Amniotic epithelial cell (primary cell): ENCODE data around the gene STRBP.
"Not testable (repeated sequence)": the region's sequence is repeated elsewhere in the genome, so short reads cannot be mapped to it uniquely, and the experiment has no call there.

ENCODE experiments used
- DNase-seq: peaks from one replicate; pipeline ENCODE4 v3.0.0-alpha.2; 2010; ENCODE audit warnings: low read depth

Gene STRBP

DNA sequence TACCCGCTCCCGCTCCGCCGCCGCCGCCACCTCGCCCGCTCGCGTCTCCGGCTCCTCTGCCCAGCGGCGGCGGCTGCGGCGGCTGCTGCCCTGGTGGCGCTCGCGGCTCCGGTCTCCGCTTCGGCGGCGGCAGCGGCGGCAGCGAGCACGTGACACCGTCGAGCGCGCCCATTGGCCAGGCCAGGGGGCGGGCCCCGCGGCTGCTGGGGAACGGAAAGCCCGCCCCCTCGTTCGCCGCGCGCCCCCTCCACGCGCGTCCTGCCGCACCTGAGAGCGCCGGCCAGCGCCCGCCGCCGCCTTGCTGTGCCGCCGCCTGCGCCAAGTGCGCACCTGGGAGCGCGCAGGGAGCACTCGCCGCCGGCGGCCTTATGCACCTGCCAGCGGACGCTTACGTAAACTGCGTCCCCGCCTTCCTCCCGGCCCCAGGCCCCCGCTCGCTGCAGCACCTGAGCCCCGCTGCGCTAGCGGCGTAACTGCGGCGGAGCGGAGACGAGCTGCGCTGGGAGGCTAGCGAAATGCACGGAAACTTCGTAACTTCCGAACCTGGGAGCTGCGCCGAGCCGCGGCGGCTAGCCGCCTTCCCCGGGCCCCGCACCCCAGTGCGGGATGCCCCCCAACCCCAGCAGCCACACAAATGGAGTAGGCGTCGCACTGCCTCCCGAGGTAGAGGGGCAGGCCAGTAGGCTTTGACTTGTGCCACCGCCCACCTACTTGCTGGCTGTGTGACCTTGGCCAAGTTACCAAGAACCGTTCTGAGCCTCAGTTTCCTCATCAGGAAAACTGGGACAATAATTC, at the start of gene STRBP:
STRBP (minus strand) TSS at position 122 of the 795 bp plus-strand sequence. CDS start 84,452 bp downstream, outside the sequence.
- peak; percentile 64 for DNase-seq

DNA sequence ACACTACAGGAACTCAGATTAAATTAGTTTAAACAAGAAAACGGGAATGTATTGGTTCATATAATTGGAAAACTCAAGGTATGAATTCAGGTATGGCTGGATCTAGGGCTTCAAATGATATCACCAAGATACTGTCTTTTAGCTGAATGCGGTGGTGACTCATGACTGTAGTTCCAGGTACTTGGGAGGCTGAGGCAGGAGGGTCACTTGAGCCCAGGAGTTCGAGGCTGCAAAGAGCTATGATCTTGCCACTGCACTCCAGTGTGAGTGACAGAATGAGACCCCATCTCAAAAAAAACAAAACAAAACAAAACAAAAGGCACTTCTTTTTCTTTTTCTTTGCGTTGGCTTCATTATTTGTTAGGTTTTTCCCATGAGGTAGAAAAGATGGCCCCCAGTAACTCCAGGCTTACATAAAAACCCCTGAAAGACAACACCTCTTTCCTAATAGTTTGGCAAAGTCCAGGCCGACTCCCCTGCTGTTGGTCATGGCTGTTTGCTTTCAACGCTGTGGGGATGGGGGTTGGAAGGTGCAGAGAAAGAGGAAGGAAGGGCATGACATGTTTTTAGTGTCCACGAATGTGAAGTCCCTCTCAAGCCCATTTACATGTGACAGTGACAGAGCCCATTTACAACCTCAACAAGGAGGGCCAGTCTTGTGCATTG, 47.8 kb upstream of the STRBP start:
- no peak for DNase-seq

DNA sequence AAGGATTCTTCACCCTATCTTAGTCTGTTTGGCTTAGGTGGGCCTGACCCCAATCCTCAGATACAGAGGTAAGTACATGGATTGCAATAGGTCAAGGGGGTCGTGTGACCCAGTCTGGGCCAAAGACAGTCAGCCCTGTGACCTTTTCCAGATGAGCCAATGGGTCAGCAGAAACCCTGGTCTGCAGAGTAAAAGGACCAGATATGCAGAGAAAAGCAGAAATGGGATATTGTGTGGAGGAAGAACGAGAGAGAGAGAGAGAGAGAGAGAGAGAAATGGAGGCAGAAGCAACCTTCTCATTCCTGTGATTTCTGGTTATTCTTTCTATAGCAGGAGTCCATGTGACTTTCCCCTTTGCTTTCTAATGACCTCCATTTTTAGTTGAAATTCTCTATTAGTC, 47.2 kb upstream of the STRBP start:
- DNase-seq, result no peak

DNA sequence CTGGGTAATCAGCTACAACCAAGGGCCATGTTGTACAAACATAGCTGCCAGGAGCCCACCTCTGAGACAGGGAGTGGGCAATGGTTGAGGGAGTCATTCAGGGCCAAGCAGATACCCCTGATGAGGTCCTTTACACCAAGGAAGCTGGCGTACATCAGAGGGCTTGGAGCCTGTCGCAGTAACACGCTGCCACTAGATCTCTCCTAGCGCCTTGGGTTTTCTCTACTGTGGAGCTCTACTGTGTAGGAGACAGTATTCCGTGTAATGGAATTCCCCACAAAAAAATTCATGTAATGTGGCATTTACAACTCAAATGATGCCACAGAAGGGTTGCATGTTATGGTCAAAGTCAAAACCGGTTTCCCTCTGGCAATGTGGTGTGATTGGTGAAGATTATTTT, 46.2 kb upstream of the STRBP start:
- DNase-seq, result no peak

DNA sequence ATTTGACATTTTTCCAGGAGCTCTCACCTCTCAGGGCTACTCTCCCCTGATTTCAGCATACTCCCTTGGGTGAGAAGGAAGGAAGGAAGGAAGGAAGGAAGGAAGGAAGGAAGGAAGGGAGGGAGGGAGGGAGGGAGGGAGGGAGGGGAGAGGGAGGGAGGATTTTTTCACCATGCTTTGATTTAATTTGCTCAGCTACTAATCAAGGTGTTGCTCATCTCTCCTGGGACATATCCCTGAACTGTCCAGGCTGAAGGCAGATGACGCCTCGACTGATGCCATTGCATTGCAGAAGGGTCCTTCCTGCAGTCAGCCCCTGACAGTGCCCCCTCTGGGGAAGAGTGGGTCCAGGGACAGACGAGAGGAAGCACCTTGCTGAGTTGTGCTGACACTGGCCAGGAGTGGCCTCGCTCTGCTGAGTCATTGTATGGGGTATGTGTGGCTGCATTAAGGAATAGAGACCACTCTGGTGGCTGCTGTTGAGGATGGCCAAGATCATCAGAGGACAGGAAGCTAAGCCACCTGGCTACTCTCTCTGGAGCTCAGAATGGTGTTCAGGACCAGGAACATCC, 44.0 kb upstream of the STRBP start:
- no peak for DNase-seq

DNA sequence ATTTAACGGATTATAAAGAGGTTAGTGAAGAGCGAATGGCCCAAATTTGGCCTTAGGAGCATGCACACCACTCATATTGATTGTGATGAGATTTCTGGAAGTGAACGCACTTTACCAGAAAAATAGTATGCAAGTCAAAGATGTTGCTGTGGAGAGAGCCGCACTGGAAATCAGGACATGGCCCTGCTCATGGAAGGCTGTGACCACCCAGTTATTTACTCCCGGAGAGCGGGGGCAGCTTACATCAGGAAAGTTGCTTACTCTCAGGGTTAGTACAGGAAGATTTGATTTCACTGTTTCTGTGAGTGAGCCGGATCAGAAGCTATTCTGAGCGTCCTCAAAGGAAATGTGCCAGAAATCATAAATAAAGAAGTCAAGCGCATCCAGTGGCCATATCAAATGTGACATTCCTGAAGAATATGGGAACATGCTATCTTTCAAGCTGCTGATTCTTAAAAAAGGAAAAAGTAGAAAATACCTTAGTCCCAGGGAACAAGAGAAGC, 42.9 kb upstream of the STRBP start:
- no peak for DNase-seq

DNA sequence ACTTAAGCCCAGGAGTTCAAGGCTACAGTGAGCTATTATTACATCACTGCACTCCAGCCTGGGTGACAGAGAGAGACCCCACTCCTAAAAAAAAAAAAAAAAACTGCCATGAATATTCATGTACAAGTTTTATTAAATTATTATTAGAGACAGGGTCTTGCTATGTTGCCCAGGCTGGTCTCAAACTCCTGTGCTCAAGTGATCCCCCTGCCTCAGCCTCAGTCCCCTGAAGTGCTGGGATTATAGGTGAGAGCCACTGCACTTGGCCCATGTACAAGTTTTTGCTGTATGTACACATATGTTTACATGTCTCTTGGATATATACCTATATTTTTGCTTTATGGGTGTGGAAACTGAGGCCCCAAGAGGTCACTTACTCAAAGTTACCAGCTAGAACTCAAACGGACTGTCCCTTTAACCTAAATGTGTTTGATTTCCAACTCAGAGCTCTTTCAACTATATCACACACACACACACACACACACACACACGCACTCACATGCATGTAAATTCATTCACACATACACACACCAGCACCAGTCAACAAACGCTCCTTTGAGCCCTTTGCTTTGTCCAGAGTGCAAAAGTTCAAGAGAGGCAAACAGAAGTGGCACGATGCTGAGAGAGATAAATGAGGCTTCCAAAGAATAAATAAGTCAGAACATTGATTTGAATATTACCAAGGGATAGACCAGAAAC, 42.3 kb upstream of the STRBP start:
- no peak for DNase-seq

DNA sequence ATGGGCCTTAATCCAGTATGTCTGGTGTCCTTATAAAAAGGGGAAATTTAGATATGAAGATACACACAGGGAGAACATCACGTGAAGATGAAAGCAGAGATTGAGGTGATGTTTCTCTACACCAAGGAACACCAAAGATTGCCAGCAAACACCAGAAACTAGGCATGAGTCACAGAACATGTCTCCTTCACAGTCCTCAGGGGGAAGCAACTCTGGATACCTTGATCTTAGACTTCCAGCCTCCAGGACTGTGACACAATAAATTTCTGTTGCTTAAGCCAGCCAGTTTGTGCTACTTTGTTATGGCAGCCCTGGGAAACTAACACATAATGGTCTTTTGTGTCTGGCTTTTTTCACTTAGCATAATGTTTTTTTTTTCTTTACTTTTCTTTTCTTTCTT, 41.2 kb upstream of the STRBP start:
- peak; percentile 20 for DNase-seq

DNA sequence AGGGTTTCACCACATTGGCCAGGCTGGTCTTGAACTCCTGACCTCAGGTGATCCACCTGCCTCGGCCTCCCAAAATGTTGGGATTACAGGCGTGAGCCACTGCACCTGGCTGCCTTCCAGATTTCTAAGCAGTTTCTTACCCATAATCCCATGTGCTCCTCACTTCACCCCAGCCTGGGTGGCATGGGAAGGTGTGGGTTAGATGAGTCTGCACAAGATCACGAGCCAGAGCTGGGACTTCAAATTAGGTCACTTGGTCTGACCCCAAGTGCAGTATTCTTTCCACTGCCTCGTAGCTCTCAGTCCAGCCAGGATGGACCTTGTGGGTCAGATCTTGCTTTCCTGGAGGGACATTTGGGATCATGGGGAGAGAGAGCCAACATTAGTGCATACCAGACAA, 37.5 kb upstream of the STRBP start:
- DNase-seq, result no peak

DNA sequence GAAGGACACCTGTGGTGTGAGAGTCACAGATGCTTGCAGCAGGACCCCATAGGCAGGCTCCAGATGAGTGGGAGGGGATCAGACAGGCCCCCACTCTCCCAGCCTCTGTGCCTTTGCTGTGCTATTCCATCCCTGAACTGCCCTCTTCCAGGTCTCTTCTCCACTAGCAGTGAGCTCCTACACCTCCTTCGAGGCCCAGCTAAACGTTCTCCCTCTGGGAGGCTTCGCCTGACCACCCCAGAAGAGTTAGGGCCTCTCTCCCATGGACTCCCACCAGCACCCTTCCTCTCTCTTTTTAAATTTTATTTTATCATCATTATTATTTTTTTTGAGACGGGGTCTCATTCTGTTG, 35.9 kb upstream of the STRBP start:
- no peak for DNase-seq

DNA sequence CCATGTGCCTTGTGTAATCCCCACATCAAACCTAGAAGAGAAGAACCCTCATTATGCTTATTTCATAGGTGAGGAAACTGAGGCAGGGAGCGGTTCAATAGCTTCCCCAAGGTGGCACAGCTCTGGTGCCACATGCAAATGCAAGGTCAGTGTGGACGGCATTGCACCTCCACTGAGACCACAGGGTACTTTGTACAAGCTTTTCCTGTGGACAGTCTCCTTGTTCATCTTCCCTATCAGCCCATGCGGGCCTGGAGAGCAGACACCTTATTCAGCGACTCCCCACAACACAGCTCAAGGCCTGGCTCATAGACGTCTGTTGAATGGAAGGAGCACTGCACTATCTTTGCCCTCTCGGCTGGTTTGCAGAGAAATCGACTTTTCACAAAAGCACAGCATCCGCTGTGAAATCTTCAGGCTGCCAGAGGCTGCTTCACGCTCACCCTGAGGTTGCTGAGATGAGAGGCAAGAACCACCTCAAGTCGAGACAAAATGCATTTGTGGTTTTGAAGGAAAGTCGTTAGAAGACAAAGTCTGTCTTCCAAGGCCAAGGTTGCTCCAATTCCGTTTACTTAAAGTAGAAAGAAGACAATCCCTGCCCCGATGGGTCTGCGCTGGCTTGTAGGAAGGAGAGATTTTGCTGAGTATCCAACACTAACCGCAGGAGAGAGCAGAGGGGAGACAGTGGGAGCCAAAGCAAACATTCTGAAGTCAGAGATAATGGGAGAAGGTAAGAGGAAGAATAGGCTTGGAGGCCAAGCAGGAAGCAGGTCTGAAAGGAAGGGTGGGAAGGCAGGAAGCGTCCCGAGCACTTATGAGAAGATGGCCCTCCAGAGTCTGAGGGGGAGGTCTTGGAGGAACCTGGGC, 34.2 kb upstream of the STRBP start:
- no peak for DNase-seq

DNA sequence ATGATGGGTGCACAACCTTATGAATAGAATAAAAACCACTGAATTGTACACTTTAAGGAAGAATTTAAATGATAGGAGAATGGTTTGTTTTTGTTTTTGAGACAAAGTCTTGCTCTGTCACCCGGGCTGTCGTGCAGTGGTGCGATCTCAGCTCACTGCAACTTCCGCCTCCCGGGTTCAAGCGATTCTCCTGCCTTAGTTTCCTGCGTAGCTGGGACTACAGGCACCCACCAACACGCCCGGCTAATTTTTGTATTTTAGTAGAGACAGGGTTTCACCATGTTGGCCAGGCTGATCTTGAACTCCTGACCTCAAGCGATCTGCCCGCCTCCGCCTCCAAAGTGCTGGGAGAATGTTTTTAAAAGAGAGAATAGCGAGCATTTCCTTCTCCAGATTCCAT, 33.5 kb upstream of the STRBP start:
- not testable (repeated sequence) for DNase-seq

DNA sequence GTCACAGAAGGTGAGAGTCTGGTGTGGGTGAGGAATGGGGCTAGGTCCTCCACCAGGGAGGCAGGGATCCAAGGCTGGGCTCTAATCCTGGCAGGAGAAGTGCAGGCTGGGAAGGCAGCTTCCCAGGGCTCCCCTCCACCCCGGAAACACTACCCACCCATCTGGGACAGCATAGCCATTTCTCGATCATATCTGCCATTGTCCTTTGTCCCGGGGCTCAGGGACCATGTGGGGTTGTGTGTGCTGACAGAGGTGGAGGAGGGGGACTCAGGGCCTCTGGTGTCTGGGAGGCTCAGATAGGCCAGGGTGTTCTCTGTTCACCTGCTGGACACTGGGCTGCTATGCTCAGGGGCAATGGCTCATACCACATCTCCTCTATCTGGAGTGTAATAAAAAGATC, 32.2 kb upstream of the STRBP start:
- DNase-seq, result no peak

DNA sequence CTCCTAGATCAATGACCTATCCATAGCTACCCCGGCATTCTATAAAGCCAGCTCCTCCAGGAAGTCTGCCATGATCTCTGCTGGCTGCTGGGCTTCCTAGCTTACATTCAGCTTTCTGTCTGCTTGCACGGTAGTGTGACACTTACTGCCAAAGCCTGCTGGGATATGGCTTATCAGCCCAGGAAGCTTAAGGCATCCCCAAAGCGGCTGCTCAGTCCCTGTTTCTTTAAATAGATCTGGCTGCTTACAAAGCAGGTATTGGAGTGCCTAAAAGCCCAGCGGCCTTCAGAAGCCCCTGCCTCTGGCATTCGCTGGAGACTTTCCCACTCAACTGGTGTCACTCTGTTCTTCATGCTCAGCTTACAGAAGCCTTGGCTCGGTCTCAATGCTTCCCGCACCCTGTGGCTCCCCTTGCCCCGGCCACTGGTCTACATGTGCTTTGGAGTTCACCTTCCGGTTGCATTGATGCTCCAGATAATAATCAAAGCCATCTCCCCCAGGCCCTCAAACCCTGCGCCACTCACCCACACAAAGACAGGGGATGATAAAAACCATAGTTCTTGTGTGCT, 31.3 kb upstream of the STRBP start:
- DNase-seq, result no peak

DNA sequence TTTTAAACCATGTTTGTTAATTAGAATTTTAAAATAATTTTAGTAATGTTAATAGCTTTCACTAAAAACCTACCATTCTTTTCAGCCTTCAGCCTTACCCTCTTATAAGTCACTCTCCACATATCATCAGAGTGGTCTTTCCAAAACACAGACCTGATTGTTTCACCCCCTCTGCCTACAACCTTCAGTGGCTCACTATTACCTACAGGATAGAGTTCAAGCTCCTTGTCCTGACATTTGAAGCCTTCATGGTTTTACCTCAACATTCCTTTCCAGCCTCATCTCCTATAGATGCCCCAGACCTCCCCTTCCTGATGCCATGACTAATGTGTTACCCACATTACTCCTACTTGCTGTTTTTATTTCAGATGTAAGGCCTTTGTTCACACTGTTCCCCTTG, 27.8 kb upstream of the STRBP start:
- DNase-seq, result no peak

DNA sequence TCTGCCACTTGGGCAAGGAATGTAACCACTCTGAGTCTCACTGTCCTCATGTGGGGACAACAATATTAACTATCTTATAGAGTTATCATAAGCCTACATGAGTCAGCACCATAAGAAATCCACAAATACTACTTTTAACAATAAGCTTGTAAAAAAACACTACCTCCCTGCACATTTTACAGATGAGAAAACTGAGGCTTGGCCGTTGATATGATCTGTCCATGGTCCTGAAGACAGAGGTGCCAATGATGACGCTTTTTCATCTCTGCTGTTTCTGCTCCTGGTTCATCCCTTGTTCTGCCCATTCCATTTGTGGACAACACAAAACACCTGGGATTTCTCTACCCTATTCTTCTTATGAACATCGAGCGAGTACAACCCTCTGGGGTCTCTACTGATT, 23.4 kb upstream of the STRBP start:
- DNase-seq, result no peak

DNA sequence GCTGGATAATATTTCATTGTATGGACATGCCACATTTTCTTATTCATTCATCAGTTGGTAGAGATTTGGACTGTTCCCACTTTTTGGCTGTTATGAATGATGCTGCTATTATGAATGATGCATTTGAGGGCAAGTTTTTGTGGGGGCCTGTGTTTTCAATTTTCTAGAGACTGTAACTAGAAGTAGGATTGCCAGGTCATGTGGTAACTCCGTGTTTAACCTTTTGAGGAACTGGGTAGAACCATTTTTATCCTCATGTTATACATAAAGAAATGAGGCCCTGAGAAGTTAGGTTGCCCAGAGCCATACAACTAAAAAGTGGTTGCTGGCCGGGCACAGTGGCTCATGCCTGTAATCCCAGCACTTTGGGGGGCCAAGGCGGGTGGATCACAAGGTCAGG, 22.4 kb upstream of the STRBP start:
- DNase-seq, result no peak

DNA sequence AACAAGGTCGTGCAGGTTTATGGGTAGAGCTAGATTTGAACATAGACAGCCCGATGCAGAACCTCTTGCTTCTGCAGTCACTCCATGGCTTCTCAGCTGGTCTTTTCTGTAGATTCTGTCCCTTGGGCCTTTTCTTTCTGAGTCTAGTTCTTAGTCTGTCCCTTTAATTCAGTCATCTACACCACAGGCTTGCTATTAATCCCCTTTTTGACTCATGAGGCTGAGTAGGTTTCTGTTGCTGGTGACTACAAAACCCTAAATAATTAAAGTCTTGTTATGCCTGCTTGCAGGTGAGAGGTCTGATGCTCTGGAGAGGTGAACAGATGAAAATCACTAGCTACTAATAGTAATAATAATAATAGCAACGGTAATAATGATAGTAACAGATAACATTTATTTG, 19.3 kb upstream of the STRBP start:
- DNase-seq, result no peak

DNA sequence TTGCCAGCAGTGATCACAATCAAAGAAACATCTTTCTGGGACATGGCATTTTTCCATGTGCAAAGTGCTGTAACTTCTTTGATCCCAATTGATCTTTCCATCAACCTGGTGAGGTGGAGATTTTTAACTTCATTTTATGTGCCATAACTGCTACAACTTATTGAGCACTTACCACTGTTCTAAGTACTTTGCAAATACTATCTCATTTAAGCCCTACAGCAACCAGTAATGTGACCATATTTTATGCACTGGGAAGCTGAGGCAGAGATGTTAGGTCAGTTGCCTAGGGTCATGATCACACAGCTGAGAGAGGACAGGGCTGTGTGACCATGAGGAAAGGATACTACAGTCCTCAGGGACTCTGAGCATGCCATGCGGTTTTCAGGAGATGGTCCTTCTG, 17.9 kb upstream of the STRBP start:
- DNase-seq, result no peak

DNA sequence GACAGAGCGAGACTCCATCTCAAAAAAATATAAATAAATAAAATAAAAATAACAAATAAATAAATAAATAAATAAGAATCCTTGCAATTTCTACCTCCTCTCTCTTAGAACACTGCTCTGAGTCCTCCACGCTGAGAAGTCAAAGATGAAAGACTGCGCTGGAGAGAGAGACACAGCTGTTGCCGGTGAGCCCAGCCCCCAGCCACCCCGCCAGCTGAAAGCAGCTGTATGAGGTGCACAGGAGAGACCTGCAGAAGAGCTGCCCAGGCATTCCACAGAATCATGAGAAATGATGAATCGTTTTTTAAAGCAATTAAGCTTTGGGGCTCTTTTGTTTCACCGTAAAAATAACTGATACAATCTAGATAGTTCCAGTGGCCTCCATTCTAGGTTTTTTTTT, 16.3 kb upstream of the STRBP start:
- no peak for DNase-seq

DNA sequence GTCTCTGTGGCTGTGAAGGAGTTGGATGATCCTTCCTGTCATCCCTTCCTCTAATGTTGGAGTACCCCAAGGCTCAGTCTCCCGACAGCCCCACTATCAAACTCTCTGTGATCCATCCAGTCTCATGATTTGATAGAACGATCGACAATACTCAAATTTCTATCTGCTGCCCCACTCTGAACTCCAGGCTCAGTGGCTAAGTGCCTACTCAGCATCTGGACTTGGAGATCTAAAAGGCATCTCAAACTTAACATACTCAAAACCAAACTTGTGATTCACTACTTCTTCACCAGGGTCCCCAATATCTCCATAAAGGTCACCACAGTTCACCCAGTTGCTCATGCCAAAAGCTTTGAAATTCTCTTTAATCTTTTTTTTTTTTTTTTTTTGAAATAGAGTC, 15.1 kb upstream of the STRBP start:
- no peak for DNase-seq

DNA sequence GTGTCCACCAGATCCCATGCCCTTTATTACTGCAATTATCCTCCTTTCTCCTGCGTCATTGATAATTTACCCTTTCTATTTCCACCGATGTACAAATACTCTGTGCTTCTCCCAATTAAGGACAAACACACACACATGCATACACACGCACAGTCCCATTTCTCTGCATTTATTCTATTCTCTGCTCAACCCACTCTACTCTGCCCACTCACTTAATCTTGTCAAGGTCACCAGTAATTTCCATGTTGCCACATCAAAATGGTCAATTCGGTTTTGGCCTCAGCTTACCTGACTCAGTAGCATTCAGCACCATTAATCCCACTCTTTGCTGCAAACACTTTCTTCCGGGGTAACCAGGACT, 14.6 kb upstream of the STRBP start:
- no peak for DNase-seq
